ENCODE data around the gene PDGFA.

Gene PDGFA

GRCh38 chr7:540579-540978 is 20.9 kb upstream of the PDGFA start:
- in situ Hi-C loops (cut with HindIII; ENCODE audit: low sequenced_read_pairs): no loop called here
- TF ChIP-seq, protein P1, sequence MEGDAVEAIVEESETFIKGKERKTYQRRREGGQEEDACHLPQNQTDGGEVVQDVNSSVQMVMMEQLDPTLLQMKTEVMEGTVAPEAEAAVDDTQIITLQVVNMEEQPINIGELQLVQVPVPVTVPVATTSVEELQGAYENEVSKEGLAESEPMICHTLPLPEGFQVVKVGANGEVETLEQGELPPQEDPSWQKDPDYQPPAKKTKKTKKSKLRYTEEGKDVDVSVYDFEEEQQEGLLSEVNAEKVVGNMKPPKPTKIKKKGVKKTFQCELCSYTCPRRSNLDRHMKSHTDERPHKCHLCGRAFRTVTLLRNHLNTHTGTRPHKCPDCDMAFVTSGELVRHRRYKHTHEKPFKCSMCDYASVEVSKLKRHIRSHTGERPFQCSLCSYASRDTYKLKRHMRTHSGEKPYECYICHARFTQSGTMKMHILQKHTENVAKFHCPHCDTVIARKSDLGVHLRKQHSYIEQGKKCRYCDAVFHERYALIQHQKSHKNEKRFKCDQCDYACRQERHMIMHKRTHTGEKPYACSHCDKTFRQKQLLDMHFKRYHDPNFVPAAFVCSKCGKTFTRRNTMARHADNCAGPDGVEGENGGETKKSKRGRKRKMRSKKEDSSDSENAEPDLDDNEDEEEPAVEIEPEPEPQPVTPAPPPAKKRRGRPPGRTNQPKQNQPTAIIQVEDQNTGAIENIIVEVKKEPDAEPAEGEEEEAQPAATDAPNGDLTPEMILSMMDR (IDR thresholded peaks at IDR 0.05; ENCODE audit: low read depth, low read length): no peak
- DNase-seq (ENCODE audit: low read depth, low spot score): no peak
- no peak overlapping the region for H3K4me3 ChIP-seq (ENCODE audit: low read depth, low read length)

DNA sequence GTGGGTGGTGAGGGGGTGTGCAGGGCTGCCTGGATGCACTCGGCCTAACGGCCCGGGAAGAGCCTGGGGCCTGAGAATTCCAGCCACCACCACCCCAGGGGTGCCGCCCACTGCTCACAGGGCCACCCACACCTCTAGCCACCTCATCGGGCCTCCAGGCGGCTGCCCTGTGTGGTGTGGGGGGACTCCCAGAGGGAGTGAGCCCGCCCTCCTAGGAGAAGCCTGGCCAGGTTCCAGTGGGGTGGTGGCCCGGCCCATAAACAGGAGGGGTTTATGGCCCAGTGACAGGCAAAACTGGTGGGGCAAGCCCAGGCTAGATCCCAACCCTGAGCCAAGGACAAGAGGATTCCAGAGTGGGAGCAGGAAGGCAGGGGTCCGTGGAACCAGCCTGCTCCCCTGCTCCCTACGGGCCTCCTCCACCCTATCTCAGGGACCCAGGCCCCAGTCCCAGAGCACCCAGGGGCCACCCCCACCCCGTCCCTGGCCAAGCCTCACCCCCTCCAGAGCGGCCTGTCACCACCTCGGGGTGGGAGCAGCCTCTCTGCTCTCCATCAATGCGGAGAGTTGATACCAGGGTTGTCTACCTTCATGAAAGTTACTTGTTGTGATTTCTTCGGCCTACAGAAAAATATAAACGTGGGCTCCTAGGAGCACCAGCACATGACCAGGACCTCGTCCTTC is 20.2 kb upstream of the PDGFA start:
- no peak overlapping the region for H3K4me3 ChIP-seq (ENCODE audit: low read depth, low read length)
- in situ Hi-C loops (cut with HindIII; ENCODE audit: low sequenced_read_pairs): no loop called here
- DNase-seq (ENCODE audit: low read depth, low spot score): peak; percentile 25
- TF ChIP-seq, protein P1 (IDR thresholded peaks at IDR 0.05; ENCODE audit: low read depth, low read length): no peak

GRCh38 chr7:538764-539685 is 19.4 kb upstream of the PDGFA start:
- TF ChIP-seq, protein P1 (IDR thresholded peaks at IDR 0.05; ENCODE audit: low read depth, low read length): no peak
- no peak for DNase-seq (ENCODE audit: low read depth, low spot score)
- H3K4me3 ChIP-seq (ENCODE audit: low read depth, low read length): no peak overlapping the region
- in situ Hi-C loops (cut with HindIII; ENCODE audit: low sequenced_read_pairs): no loop called here

GRCh38 chr7:537911-538634 is 18.4 kb upstream of the PDGFA start:
- in situ Hi-C loops (cut with HindIII; ENCODE audit: low sequenced_read_pairs): no loop called here
- H3K4me3 ChIP-seq (ENCODE audit: low read depth, low read length): no peak overlapping the region
- TF ChIP-seq, protein P1 (IDR thresholded peaks at IDR 0.05; ENCODE audit: low read depth, low read length): no peak
- peak; percentile 75 for DNase-seq (ENCODE audit: low read depth, low spot score)

GRCh38 chr7:536231-536630 is 16.6 kb upstream of the PDGFA start:
- TF ChIP-seq, protein P1 (IDR thresholded peaks at IDR 0.05; ENCODE audit: low read depth, low read length): no peak
- in situ Hi-C loops (cut with HindIII; ENCODE audit: low sequenced_read_pairs): no loop called here
- H3K4me3 ChIP-seq (ENCODE audit: low read depth, low read length): no peak overlapping the region
- DNase-seq (ENCODE audit: low read depth, low spot score): no peak

GRCh38 chr7:534959-535358 is 15.3 kb upstream of the PDGFA start:
- H3K4me3 ChIP-seq (ENCODE audit: low read depth, low read length): no peak overlapping the region
- TF ChIP-seq, protein P1 (IDR thresholded peaks at IDR 0.05; ENCODE audit: low read depth, low read length): no peak
- DNase-seq (ENCODE audit: low read depth, low spot score): no peak
- in situ Hi-C loops (cut with HindIII; ENCODE audit: low sequenced_read_pairs): no loop called here

Data from astrocyte of the spinal cord (primary cell).